IPS DF 4.7 (cell line): ENCODE data around the gene FREM3.
"Not testable (repeated sequence)": the region's sequence is repeated elsewhere in the genome, so short reads cannot be mapped to it uniquely, and the experiment has no call there.

Experiments
- DNase-seq: peaks from one replicate; pipeline ENCODE4 v3.0.0-alpha.2; 2013; ENCODE audit warnings: low spot score; ENCODE audit errors: extremely low read depth

The FREM3 gene

GRCh38 chr4:143586080-143586479 is 114.4 kb downstream of the FREM3 start:
- DNase-seq, result no peak

GRCh38 chr4:143585548-143585947 is 114.9 kb downstream of the FREM3 start:
- DNase-seq, result no peak

- no peak for DNase-seq
Observed at GRCh38 chr4:143581331-143581946, 119.0 kb downstream of the FREM3 start.

- DNase-seq, result no peak
Observed at GRCh38 chr4:143575331-143575730, 125.1 kb downstream of the FREM3 start.

- DNase-seq, result no peak
Observed at GRCh38 chr4:143564472-143564871, 136.0 kb downstream of the FREM3 start.

- no peak for DNase-seq
Observed at GRCh38 chr4:143559757-143560147, 140.7 kb downstream of the FREM3 start.

GRCh38 chr4:143558823-143559756 is 141.4 kb downstream of the FREM3 start:
- DNase-seq, result peak; percentile 72

- no peak for DNase-seq
Observed at GRCh38 chr4:143558286-143558685, 142.2 kb downstream of the FREM3 start.

GRCh38 chr4:143555676-143556075 is 144.8 kb downstream of the FREM3 start:
- no peak for DNase-seq

- DNase-seq, result no peak
Observed at GRCh38 chr4:143554728-143555597, 145.5 kb downstream of the FREM3 start.

GRCh38 chr4:143549928-143550327 is 150.5 kb downstream of the FREM3 start:
- no peak for DNase-seq

GRCh38 chr4:143539670-143540023 is 160.8 kb downstream of the FREM3 start:
- DNase-seq, result no peak

GRCh38 chr4:143538979-143539669 is 161.4 kb downstream of the FREM3 start:
- no peak for DNase-seq

GRCh38 chr4:143531788-143532491 is 168.5 kb downstream of the FREM3 start:
- DNase-seq, result no peak

GRCh38 chr4:143531380-143531779 is 169.1 kb downstream of the FREM3 start:
- DNase-seq, result no peak

- not testable (repeated sequence) for DNase-seq
Observed at GRCh38 chr4:143528046-143528445, 172.4 kb downstream of the FREM3 start.
